ENCODE results near the gene XAF1.
A peak's percentile ranks its signal among the peaks of the same experiment; 100 is the strongest.
"Not testable (repeated sequence)": the region's sequence is repeated elsewhere in the genome, so short reads cannot be mapped to it uniquely, and the experiment has no call there.

Gene XAF1

DNA sequence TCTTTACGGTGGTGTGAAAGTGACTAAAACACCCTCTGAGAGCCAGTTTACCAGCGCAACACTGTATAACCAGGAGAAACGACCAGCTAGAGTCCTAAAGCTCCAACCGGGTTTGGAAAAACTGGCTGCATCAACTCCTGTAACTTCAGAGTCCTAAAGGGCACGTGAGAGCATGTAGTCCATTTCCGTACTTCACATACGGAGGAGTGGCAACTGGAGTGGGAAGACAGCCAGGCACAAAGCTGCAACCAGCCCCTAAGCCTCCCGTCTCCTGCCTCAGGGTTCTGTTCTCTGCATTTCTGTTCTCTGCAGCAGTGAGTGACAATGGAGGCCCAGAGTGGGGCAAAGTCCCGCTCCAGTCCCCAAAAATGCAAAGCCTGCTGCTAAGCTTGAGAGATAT is 56.4 kb downstream of the XAF1 start:
- no peak for DNase-seq

DNA sequence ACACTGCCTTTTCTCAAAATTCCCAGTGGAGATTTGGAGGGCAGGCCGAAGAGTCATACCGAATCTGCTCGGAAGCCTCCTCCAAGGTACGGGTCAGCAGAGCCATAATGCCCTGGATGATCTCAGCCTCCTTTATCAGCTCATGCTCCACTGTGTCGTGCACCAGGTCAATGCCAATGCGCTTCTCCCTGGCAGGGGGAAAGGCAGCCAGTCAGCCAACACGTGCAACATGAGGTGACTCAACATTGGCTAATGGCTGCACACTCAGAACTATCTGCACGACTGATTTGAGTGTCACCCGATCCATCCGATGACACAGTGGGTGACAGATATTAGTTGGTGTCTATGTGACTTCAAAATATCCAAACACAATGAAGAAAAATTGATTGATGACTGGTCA is 59.9 kb downstream of the XAF1 start:
- peak; percentile 4 for DNase-seq

DNA sequence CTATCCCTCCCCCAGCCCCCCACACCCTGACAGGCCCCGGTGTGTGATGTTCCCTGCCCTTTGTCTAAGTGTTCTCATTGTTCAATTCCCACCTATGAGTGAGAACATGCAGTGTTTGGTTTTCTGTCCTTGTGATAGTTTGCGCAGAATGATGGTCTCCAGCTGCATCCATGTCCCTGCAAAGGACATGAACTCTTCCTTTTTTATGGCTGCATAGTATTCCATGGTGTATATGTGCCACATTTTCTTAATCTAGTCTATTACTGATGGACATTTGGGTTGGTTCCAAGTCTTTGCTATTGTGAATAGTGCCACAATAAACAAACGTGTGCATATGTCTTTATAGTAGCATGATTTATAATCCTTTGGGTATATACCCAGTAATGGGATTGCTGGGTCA is 60.5 kb downstream of the XAF1 start:
- DNase-seq = not testable (repeated sequence)

DNA sequence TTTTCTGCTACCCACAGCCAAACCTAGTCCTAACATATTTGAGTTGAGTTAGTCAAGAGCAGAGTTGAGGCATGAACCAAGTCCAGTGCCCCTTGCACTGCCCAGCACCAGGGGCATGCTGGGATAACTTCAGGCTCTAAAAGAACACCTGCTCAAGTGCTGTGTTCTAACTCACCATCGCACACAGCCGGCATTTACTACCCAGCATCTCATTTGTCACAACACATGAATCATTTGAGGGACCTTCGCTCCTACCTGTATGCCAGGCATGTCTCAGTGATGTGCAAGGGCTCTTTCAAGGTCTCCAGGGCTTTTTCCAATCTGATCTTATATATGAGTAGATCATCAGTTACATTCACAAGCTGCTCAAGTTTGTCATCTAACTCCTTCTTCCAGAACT is 63.1 kb downstream of the XAF1 start:
- no peak for DNase-seq

DNA sequence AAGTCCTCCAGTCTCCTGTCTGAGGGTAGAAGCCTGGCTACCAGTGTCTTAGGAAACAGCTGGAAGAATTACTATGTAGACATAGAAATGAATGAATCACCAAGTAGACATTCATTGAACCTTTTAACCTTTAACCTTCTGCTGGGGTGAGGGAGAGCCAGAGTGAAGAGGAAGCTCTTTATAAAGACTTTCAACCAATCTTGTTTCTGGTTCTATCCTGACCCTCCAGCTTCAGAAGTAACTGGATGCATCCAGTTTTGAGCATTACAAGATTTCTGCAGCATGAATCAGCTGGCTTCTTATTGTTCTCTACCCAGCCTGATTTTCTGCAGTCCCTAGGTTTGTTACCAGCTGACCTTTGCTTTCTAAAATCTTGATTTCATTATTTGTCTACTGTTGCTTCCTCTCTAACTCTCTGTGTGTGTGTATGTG is 67.2 kb downstream of the XAF1 start:
- DNase-seq = no peak
